Right renal cortex interstitium (tissue), 3 donors: ENCODE data around the gene GGT6. TPM values are rescaled to one million over a fixed set of nuclear protein-coding genes. Genes with fewer than 3 reads are reported as not detected.
"Not testable (repeated sequence)": the region's sequence is repeated elsewhere in the genome, so short reads cannot be mapped to it uniquely, and the experiment has no call there.

Experiments used
- DNase-seq, 3 donors: peaks; one replicate each; pipeline ENCODE4 v3.0.0-alpha.2; 2013; ENCODE audit warnings: low read depth in 3 of 3, low spot score in 2 of 3
- polyA plus RNA-seq, 3 donors: library from polyadenylated mRNA; unstranded; fragments of 120-200 nt; gene quantifications; one replicate each; pipeline ENCODE4 v1.2.1, GENCODE V29; 2013; ENCODE audit not compliant: insufficient read length in 3 of 3

Gene GGT6
- polyA plus RNA-seq, 3 donors = 6.1 to 8.6 (median 7.1) TPM

GRCh38 chr17:4592240-4593005 is 32.0 kb upstream of the GGT6 start:
- DNase-seq = no peak

DNA sequence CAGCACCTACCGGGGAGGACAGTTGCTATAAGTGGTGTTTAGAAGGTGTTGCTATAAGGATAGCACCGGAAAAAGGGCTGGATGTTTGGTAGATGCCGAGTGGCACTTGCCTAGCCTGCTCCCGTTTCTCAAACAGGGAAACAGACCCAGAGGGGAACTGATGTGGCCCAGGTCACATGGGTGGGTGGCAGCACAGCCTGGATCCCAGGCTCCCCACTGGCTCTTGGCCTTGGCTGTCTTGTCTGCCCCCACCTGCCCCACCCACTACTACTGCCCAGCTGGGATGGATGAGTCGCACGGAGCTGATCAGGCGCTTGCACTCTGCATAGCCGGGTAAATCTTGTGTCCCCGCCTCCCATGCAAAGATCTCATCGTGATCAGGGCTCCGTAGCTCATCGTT is 31.2 kb upstream of the GGT6 start:
- DNase-seq = no peak

- DNase-seq = no peak
These were observed 30.6 kb upstream of the GGT6 start for GRCh38 chr17:4590981-4591453.

GRCh38 chr17:4590042-4590441 is 29.7 kb upstream of the GGT6 start:
- not testable (repeated sequence) for DNase-seq

DNA sequence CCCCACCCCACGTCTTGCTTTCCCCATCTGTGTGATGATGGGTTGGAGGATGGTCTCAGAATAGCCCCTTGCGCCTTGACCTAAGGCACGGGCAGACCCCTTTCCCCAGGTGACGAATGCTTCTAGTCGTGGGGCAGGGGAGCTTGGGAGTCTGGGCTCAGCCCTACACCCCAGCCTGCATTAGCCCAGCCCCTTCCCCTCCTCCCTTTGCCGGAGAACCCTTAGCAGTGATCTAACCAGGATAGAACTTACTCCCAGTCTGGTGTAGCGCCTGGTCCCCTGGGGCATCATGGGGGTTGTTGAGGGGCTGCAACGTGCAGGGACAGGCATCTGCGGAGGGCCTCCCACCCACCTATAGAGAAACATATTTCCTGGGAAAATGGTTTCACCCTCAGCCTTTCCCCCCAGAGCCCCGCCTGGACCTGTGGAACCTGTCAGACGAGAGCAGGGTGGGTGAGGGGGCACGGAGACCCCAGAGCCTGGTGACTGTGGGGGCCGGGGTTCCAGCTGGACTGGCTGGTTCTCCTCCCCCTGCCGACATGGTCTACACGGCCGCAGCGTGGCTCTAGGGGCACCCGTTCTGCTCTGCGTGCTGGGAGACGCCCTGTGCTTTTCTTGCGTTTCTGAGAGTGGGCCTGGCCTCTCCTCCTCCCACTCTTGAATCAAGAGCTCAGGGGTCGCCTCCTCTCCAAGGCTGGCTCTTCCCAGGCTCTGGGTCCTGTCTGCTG is 28.7 kb upstream of the GGT6 start:
- no peak for DNase-seq

DNA sequence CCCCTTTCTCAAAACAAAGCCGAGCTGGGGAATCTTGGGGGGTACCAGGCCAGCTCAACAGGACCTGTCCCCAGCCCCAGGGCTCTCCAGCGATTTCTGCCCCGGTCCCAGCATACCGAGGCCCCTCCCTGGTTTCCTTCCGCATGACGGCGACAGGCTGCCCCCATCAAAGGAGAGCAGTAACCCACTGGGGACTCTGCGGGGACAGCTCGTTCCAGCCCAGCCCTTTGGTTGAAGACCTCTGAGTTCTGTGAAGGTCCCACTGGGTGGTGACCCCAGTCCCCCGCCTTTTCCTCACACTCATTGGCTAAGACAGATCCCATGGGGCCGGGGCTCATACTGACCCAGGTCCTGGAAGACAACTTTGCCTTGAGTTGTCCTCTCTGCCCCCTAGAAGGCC is 28.0 kb upstream of the GGT6 start:
- DNase-seq = no peak

GRCh38 chr17:4587803-4588202 is 27.4 kb upstream of the GGT6 start:
- DNase-seq = no peak

DNA sequence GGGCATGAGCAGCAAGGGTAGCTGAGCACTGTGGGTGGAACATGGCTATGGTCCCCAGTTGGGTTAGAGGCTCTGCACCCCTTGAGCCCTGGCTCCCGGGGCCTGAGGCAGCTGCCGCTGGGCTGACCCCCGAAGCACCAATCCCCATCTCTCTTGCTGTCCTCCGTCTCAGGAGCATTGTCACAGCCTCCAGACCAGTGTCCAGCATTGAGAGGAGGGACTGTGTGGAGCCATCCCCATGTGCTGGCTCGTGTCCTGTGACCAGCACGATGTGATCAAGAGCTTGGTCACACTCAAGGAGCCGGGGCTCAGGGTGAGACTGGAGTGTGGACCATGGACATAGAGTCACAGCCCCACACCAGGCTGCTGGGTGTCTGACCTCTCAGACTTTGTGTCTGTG is 26.8 kb upstream of the GGT6 start:
- DNase-seq = no peak

GRCh38 chr17:4586043-4586442 is 25.7 kb upstream of the GGT6 start:
- no peak for DNase-seq

GRCh38 chr17:4585638-4585994 is 25.2 kb upstream of the GGT6 start:
- DNase-seq = no peak

DNA sequence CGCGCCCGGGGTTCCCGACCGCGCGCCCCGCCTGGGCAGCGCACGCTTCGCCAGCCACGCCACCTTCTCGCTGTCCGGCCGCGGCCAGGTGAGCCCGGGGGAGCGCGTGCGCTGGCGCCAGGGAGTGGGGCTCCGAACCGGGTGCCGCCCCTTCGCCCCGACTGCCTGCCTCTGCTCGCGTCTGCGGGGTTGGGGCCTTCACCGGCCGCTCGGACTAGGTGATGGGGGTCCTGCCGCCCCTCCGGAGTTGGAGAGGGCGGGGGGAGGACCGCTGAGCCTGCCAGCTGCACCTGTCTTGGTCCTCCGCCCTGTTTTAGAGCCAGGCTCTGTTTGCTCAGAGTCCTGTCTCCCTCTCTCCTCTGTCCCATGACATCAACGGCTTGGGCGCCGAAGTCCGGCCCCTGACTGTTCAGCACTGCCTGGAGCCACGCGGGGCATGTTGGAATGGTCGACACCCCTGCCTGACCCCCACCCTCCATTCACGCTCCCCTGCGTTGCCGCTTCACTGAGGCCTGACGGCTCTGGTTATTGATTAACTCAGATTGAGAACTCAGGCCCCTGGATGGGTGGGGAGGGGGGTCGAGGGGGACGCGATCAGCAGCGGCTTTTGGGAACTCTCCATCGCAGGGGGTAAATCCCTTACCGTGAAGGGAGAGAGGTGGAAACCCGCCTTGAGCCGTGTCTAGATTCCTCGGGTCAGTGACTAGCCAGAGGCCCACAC is 24.7 kb upstream of the GGT6 start:
- DNase-seq = no peak

GRCh38 chr17:4584101-4584916 is 23.9 kb upstream of the GGT6 start, which contains the start of gene SMTNL2:
Gene SMTNL2, plus strand, starts transcription at chr17:4584529. Its CDS starts 77 bp downstream, at chr17:4584606.
- no peak for DNase-seq

DNA sequence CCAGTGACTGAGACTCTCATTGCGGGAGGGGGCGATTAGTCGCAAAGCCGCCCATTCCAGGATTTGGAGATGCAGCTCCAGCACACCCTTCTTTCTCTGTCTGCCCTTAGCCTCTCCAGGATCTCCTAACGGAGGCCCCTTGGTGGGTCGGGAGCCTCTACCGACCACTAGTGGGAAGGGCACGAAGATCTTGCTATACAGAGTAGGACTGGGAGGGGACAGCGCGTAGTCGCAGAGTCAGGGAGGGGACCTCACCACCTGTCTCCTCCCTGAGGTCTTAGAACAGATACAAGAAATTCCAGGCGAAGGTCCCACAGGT is 23.4 kb upstream of the GGT6 start:
- DNase-seq = no peak

DNA sequence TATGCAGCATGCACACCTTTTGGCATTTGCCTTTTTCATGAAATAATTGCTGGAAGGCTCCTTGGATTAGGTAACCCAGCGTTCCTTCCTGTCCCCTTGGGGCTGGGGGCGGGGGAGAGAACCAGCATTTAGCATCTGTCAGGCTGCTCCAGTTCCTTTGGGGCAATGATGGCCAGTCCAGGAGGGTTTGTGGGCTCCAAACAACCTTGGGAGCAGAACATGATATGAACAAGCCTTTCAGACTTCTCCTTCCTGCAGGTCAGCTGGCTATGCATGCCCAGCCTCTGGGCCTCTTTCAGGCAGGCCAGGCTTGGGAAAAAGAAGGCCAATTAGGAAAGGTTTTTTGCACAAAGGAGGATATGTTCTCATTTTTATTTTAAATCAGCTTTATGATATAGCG is 22.8 kb upstream of the GGT6 start:
- no peak for DNase-seq

DNA sequence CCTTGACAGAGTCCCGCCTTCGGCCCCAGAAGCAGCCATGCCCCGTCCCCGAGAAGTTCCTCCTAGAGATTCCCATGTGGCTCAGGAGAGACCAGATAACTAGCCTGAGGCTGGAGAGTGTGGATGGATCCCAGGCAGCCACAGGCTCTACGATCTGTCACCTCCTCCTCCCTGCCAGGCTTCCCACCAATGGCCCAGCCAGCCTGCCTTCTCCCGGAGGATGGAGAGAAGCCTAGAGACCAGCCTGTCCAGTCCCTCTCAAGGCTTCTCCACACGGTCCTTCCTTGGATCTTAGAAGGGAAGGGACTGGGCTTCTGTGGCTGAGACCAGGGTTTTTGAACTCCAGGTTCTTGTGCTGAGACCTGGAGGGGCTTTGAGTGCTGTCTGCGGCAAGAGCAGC is 22.3 kb upstream of the GGT6 start:
- no peak for DNase-seq

GRCh38 chr17:4582101-4582501 is 21.7 kb upstream of the GGT6 start:
- DNase-seq = no peak

DNA sequence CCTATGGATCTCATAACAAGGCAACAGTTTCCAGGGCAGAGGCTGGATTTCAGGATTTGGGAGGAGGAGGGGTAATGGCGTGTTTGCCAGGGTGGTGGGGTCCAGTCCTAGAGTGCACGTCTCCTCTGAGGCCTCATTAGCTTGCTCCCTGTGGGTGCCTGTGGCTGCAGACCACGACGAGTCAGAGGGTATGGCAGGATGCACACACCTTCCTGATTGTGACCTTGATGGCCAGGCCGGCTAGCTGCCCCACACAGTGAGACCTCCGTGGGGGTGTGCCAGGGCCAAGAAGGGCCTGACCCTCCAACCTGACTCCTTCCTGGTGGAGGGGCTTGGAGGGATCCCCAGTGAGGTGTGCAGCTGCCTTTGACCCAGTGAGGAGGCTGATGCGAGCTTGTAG is 19.9 kb upstream of the GGT6 start:
- DNase-seq = no peak

DNA sequence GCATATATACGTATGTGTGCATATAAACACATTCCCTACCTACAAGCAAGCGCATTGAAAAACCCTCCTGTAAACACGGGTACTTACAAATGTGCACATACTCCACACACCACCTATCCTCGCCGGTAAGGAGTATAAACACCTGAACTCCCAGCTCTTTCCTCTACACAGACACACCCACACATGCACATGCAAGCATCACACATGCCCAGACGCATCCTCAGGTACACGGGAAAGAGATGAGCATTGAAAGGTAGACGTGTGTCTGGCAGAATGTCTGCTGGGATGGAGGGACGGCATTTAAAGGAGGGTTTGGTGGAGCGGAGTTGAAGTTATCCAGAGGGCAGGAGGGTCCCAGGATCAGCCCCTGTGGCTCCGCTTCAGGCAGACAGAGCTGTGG is 19.3 kb upstream of the GGT6 start:
- DNase-seq = no peak

- DNase-seq = not testable (repeated sequence)
These were observed 18.0 kb upstream of the GGT6 start for GRCh38 chr17:4578349-4578748.

GRCh38 chr17:4577386-4577993 is 17.1 kb upstream of the GGT6 start:
- DNase-seq = no peak
